ENCODE results near the gene TRAPPC4. TPM values are rescaled to one million over a fixed set of nuclear protein-coding genes. Genes with fewer than 3 reads are reported as not detected.
A peak's percentile ranks its signal among the peaks of the same experiment; 100 is the strongest.
"Not testable (repeated sequence)": the region's sequence is repeated elsewhere in the genome, so short reads cannot be mapped to it uniquely, and the experiment has no call there.

TRAPPC4 gene
- total RNA-seq, 4 donors from 2014 or later = 8.2 to 55.4 (median 28.6) TPM

DNA sequence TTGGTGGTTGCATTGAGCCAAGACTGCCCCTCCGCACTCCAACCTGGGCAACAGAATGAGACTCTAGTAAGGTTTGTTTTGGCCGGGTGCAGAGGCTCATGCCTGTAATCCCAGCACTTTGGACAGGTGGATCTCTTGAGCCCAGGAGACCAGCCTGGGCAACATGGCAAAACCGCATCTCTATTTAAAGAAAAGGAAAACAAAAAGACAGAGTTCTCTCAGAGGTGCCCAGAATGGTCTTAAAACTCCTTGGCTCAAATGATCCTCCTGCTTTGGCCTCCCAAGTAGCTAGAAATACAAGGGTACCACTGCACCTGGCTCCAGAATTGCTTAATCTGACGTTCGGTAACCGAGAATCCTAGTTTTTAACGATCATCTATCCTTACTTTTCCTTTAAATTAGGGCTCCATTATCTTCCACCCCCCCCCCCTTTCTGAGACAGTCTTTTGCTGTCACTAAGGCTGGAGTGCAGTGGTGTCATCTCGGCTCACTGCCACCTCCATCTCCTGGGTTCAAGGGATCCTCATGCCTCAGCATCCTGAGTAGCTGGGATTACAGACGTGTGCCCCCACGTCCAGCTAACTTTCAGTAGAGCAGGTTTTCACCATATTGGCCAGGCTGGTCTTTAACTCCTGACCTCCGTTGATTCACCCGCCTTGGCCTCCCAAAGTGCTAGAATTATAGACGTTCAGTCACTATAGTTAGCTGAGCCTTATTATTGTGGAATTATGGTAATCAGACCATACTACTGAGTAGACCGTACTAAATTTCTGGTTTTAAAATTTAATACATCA, 2.2 kb upstream of the TRAPPC4 start:
- Histone ChIP-seq H3K4me1 (peaks cover 4 to 13% of the 10 kb centered on the region in 2 donors), H3K9me3 (no peaks in the 10 kb centered on the region), H3K27me3 (no peaks in the 10 kb centered on the region), H3K4me3 (no peak overlapping the region), H3K36me3 (no peaks in the 10 kb centered on the region), H3K27ac (peak overlapping the region in 1 of 2 donors; percentile 89)
- intact Hi-C loops (cut with DNase I; ENCODE audit: low total_unique reads) = no loop called here
- TF ChIP-seq, protein P1, sequence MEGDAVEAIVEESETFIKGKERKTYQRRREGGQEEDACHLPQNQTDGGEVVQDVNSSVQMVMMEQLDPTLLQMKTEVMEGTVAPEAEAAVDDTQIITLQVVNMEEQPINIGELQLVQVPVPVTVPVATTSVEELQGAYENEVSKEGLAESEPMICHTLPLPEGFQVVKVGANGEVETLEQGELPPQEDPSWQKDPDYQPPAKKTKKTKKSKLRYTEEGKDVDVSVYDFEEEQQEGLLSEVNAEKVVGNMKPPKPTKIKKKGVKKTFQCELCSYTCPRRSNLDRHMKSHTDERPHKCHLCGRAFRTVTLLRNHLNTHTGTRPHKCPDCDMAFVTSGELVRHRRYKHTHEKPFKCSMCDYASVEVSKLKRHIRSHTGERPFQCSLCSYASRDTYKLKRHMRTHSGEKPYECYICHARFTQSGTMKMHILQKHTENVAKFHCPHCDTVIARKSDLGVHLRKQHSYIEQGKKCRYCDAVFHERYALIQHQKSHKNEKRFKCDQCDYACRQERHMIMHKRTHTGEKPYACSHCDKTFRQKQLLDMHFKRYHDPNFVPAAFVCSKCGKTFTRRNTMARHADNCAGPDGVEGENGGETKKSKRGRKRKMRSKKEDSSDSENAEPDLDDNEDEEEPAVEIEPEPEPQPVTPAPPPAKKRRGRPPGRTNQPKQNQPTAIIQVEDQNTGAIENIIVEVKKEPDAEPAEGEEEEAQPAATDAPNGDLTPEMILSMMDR (IDR thresholded peaks at IDR 0.05) = no peak
- no peak for TF ChIP-seq POLR2A (IDR thresholded peaks at IDR 0.05)
- no peak for DNase-seq

DNA sequence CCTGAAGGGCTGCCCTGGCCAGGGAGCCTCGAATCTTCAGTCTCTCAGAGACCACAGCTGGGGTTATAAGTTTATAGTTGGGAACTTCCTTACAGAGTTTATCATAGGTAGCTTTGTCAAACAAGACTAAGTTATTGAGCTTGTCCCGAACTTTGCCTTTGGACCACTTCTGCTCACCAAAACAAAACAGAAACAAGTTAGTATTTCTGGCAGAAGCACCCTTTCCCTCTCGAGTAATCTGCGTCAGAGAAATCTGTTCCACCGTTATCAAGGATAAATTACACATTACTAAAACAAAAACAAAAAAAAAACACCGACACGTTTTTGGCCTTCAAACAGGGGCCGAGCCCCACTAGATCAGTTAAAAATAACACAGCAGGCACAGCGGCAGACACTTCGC, 1.2 kb upstream of the TRAPPC4 start:
- intact Hi-C loops (cut with DNase I; ENCODE audit: low total_unique reads); DNase-seq; H3K27me3 ChIP-seq; H3K9me3 ChIP-seq; H3K36me3 ChIP-seq: not testable (repeated sequence)
- peaks cover 4 to 13% of the 10 kb centered on the region in 2 donors for H3K4me1 ChIP-seq
- peak overlapping the region; percentile 89 to 94 for H3K27ac ChIP-seq
- peak overlapping the region; percentile 75 to 94 for H3K4me3 ChIP-seq

DNA sequence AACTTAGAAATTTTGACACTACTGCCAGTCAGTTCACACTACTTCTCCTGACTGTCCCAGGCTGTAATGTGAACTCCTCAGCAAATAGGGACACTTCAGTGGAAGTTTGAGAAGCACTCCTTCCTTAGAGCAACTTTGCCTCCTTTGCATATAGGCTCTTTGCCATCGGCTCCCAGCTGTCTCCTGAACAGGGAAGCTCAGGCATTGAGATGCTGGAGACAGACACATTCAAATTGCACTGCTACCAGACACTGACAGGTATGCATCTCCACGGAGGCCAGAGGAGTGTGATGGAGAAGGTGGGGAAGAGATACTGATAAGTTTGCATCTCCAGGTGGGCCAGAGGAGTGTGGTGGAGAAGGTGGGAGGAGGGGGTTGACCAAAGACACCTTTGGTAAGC, 1.4 kb downstream of the TRAPPC4 start:
- Histone ChIP-seq H3K27me3 (no peaks in the 10 kb centered on the region), H3K36me3 (no peaks in the 10 kb centered on the region), H3K9me3 (no peaks in the 10 kb centered on the region), H3K27ac (no peak overlapping the region), H3K4me3 (no peak overlapping the region), H3K4me1 (peaks cover 4 to 13% of the 10 kb centered on the region in 2 donors)
- intact Hi-C loops (cut with DNase I; ENCODE audit: low total_unique reads) = no loop called here
- DNase-seq = no peak
- no peak for TF ChIP-seq POLR2A (IDR thresholded peaks at IDR 0.05)
- TF ChIP-seq, protein P1 (IDR thresholded peaks at IDR 0.05) = no peak

GRCh38 chr11:119021631-119022030, 3.1 kb downstream of the TRAPPC4 start:
- no peaks in the 10 kb centered on the region for H3K36me3 ChIP-seq
- H3K9me3 ChIP-seq = no peaks in the 10 kb centered on the region
- TF ChIP-seq POLR2A (IDR thresholded peaks at IDR 0.05) = no peak
- TF ChIP-seq, protein P1 (IDR thresholded peaks at IDR 0.05) = no peak
- H3K4me3 ChIP-seq = no peak overlapping the region
- H3K27me3 ChIP-seq = no peaks in the 10 kb centered on the region
- peaks cover 4 to 13% of the 10 kb centered on the region in 2 donors for H3K4me1 ChIP-seq
- no peak for DNase-seq
- no peak overlapping the region for H3K27ac ChIP-seq
- intact Hi-C loops (cut with DNase I; ENCODE audit: low total_unique reads) = no loop called here

DNA sequence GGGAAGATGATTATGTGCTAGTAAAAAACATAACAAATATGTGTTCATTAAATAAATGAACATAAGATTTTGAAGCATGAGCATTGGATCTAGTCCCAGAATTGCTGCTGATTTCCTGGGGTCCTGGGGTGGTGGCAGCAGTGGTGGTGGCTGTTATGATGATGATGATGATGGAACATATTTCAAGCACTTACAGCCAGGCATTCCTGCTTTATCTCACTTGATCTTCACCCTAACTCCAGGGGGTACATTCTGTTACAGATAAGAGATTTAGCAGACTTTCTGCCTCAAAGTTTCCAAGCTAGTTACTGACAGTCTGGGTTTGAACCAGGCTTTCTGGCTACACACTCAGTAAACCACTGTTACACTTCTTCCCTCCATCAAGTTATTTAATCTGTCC, 5.2 kb downstream of the TRAPPC4 start:
- TF ChIP-seq, protein P1 (IDR thresholded peaks at IDR 0.05) = no peak
- no peak for TF ChIP-seq POLR2A (IDR thresholded peaks at IDR 0.05)
- Histone ChIP-seq H3K36me3 (no peaks in the 10 kb centered on the region), H3K27ac (no peak overlapping the region), H3K4me3 (no peak overlapping the region), H3K4me1 (peaks cover 4 to 13% of the 10 kb centered on the region in 2 donors), H3K9me3 (no peaks in the 10 kb centered on the region), H3K27me3 (no peaks in the 10 kb centered on the region)
- no peak for DNase-seq
- intact Hi-C loops (cut with DNase I; ENCODE audit: low total_unique reads) = no loop called here
